ENCODE measurements around the gene FRMD4B.

Gene FRMD4B

GRCh38 chr3:69137412-69137811 lies 248.5 kb downstream of the FRMD4B start:
- peaks cover 10% of the 10 kb centered on the region for H3K4me1 ChIP-seq
- peak overlapping the region; percentile 13 for H3K4me2 ChIP-seq (ENCODE audit: low read length)
- H3K4me3 ChIP-seq (ENCODE audit: low read depth, low read length) = no peak overlapping the region
- no peaks in the 10 kb centered on the region for H3K79me2 ChIP-seq
- no peaks in the 10 kb centered on the region for H3K36me3 ChIP-seq (ENCODE audit: control insufficient read depth, insufficient read depth, low read length)
- no peak overlapping the region for H2AFZ ChIP-seq
- TF ChIP-seq CTCF (IDR thresholded peaks at IDR 0.05) = no peak
- H3K9ac ChIP-seq = no peak overlapping the region
- H3K9me3 ChIP-seq (ENCODE audit: control insufficient read depth, low read length) = no peaks in the 10 kb centered on the region
- H3K27ac ChIP-seq = no peak overlapping the region
- H3K27me3 ChIP-seq (ENCODE audit: control insufficient read depth, insufficient read depth, low read length) = no peaks in the 10 kb centered on the region

- Histone ChIP-seq H3K9me3 (ENCODE audit: control insufficient read depth, low read length) (no peaks in the 10 kb centered on the region), H3K27me3 (ENCODE audit: control insufficient read depth, insufficient read depth, low read length) (no peaks in the 10 kb centered on the region), H3K4me1 (peaks cover 6% of the 10 kb centered on the region), H3K27ac (no peak overlapping the region), H3K9ac (no peak overlapping the region), H2AFZ (no peak overlapping the region), H3K4me2 (ENCODE audit: low read length) (peak overlapping the region; percentile 13), H3K79me2 (no peaks in the 10 kb centered on the region), H3K36me3 (ENCODE audit: control insufficient read depth, insufficient read depth, low read length) (no peaks in the 10 kb centered on the region), H3K4me3 (ENCODE audit: low read depth, low read length) (no peak overlapping the region)
- no peak for TF ChIP-seq CTCF (IDR thresholded peaks at IDR 0.05)
These were observed 248.9 kb downstream of the FRMD4B start for GRCh38 chr3:69137005-69137404.

GRCh38 chr3:69130689-69131088 lies 255.2 kb downstream of the FRMD4B start:
- H2AFZ ChIP-seq = no peak overlapping the region
- TF ChIP-seq CTCF (IDR thresholded peaks at IDR 0.05) = no peak

GRCh38 chr3:69129531-69129930 lies 256.4 kb downstream of the FRMD4B start:
- peaks cover 2% of the 10 kb centered on the region for H3K4me1 ChIP-seq
- H2AFZ ChIP-seq = peak overlapping the region; percentile 21
- no peaks in the 10 kb centered on the region for H3K79me2 ChIP-seq
- no peak overlapping the region for H3K9ac ChIP-seq
- no peaks in the 10 kb centered on the region for H3K36me3 ChIP-seq (ENCODE audit: control insufficient read depth, insufficient read depth, low read length)
- H3K4me3 ChIP-seq (ENCODE audit: low read depth, low read length) = no peak overlapping the region
- H3K9me3 ChIP-seq (ENCODE audit: control insufficient read depth, low read length) = no peaks in the 10 kb centered on the region
- no peaks in the 10 kb centered on the region for H3K27me3 ChIP-seq (ENCODE audit: control insufficient read depth, insufficient read depth, low read length)
- TF ChIP-seq CTCF (IDR thresholded peaks at IDR 0.05) = no peak
- no peak overlapping the region for H3K27ac ChIP-seq
- H3K4me2 ChIP-seq (ENCODE audit: low read length) = no peak overlapping the region

More at GRCh38 chr3:69130689-69131088, 255.2 kb downstream of the FRMD4B start:
- Histone ChIP-seq H3K27ac (no peak overlapping the region), H3K27me3 (ENCODE audit: control insufficient read depth, insufficient read depth, low read length) (no peaks in the 10 kb centered on the region), H3K9ac (no peak overlapping the region), H3K4me2 (ENCODE audit: low read length) (no peak overlapping the region), H3K4me3 (ENCODE audit: low read depth, low read length) (no peak overlapping the region), H3K36me3 (ENCODE audit: control insufficient read depth, insufficient read depth, low read length) (no peaks in the 10 kb centered on the region), H3K9me3 (ENCODE audit: control insufficient read depth, low read length) (no peaks in the 10 kb centered on the region), H3K4me1 (peaks cover 2% of the 10 kb centered on the region), H3K79me2 (no peaks in the 10 kb centered on the region)

- H3K27ac ChIP-seq = no peak overlapping the region
- TF ChIP-seq CTCF (IDR thresholded peaks at IDR 0.05) = no peak
- no peaks in the 10 kb centered on the region for H3K27me3 ChIP-seq (ENCODE audit: control insufficient read depth, insufficient read depth, low read length)
- H3K9ac ChIP-seq = no peak overlapping the region
- H3K4me3 ChIP-seq (ENCODE audit: low read depth, low read length) = no peak overlapping the region
- no peak overlapping the region for H2AFZ ChIP-seq
- no peak overlapping the region for H3K4me2 ChIP-seq (ENCODE audit: low read length)
- no peaks in the 10 kb centered on the region for H3K9me3 ChIP-seq (ENCODE audit: control insufficient read depth, low read length)
- peaks cover 2% of the 10 kb centered on the region for H3K4me1 ChIP-seq
- no peaks in the 10 kb centered on the region for H3K79me2 ChIP-seq
- H3K36me3 ChIP-seq (ENCODE audit: control insufficient read depth, insufficient read depth, low read length) = no peaks in the 10 kb centered on the region
These were observed 257.4 kb downstream of the FRMD4B start for GRCh38 chr3:69128509-69128908.
